ENCODE measurements around the gene CCNF.

Gene CCNF

GRCh38 chr16:2449118-2449517, 19.9 kb downstream of the CCNF start:
- DNase-seq (ENCODE audit: low spot score): no peak
- in situ Hi-C loops (cut with MboI; ENCODE audit: low sequenced_read_pairs, unreplicated experiment): no loop called here
- TF ChIP-seq CTCF (IDR thresholded peaks at IDR 0.05; ENCODE audit: borderline replicate concordance, control extremely low read depth, extremely low read depth, insufficient read depth, missing control alignments): no peak

GRCh38 chr16:2450535-2450934, 21.3 kb downstream of the CCNF start:
- in situ Hi-C loops (cut with MboI; ENCODE audit: low sequenced_read_pairs, unreplicated experiment): no loop called here
- DNase-seq (ENCODE audit: low spot score): no peak
- no peak for TF ChIP-seq CTCF (IDR thresholded peaks at IDR 0.05; ENCODE audit: borderline replicate concordance, control extremely low read depth, extremely low read depth, insufficient read depth, missing control alignments)

- no peak for DNase-seq (ENCODE audit: low spot score)
- in situ Hi-C loops (cut with MboI; ENCODE audit: low sequenced_read_pairs, unreplicated experiment): no loop called here
- TF ChIP-seq CTCF (IDR thresholded peaks at IDR 0.05; ENCODE audit: borderline replicate concordance, control extremely low read depth, extremely low read depth, insufficient read depth, missing control alignments): no peak
Measured at GRCh38 chr16:2450975-2451381, 21.7 kb downstream of the CCNF start.

- in situ Hi-C loops (cut with MboI; ENCODE audit: low sequenced_read_pairs, unreplicated experiment): no loop called here
- TF ChIP-seq CTCF (IDR thresholded peaks at IDR 0.05; ENCODE audit: borderline replicate concordance, control extremely low read depth, extremely low read depth, insufficient read depth, missing control alignments): no peak
Measured at GRCh38 chr16:2451851-2452320, 22.6 kb downstream of the CCNF start.

GRCh38 chr16:2452650-2453049, 23.4 kb downstream of the CCNF start:
- DNase-seq (ENCODE audit: low spot score): no peak
- TF ChIP-seq CTCF (IDR thresholded peaks at IDR 0.05; ENCODE audit: borderline replicate concordance, control extremely low read depth, extremely low read depth, insufficient read depth, missing control alignments): no peak
- in situ Hi-C loops (cut with MboI; ENCODE audit: low sequenced_read_pairs, unreplicated experiment): no loop called here

More at GRCh38 chr16:2451851-2452320, 22.6 kb downstream of the CCNF start:
- DNase-seq (ENCODE audit: low spot score): no peak

- in situ Hi-C loops (cut with MboI; ENCODE audit: low sequenced_read_pairs, unreplicated experiment): no loop called here
- no peak for TF ChIP-seq CTCF (IDR thresholded peaks at IDR 0.05; ENCODE audit: borderline replicate concordance, control extremely low read depth, extremely low read depth, insufficient read depth, missing control alignments)
- DNase-seq (ENCODE audit: low spot score): no peak
Measured at GRCh38 chr16:2455081-2455845, 26.0 kb downstream of the CCNF start.
